Adipocyte (in vitro differentiated cells): ENCODE results near the gene PDLIM1.
"Not testable (repeated sequence)": the region's sequence is repeated elsewhere in the genome, so short reads cannot be mapped to it uniquely, and the experiment has no call there.

Experiments
- DNase-seq: peaks from one replicate; pipeline ENCODE4 v3.0.0-alpha.2; 2015; ENCODE audit warnings: low read depth
- H3K27me3 ChIP-seq: replicated peaks from 2 replicates; pipeline ENCODE4 v1.7.0; 2013; ENCODE audit warnings: mild to moderate bottlenecking, low read length, moderate library complexity; ENCODE audit not compliant: control insufficient read depth, insufficient read depth
- H3K36me3 ChIP-seq: 2 replicates; pipeline ENCODE4 v1.7.0; 2013; ENCODE audit warnings: low read length, mild to moderate bottlenecking, moderate library complexity; ENCODE audit not compliant: control insufficient read depth, insufficient read depth, severe bottlenecking
- H3K4me1 ChIP-seq: 2 replicates; pipeline ENCODE4 v1.7.0; 2013; ENCODE audit warnings: mild to moderate bottlenecking, low read length, moderate library complexity; ENCODE audit not compliant: control insufficient read depth, insufficient read depth
- H3K4me3 ChIP-seq: 2 replicates; pipeline ENCODE4 v1.7.0; 2013; ENCODE audit warnings: mild to moderate bottlenecking, low read length, moderate library complexity
- H3K9ac ChIP-seq: 2 replicates; pipeline ENCODE4 v1.7.0; 2013; ENCODE audit warnings: mild to moderate bottlenecking, low read length, moderate library complexity
- H3K9me3 ChIP-seq: 2 replicates; pipeline ENCODE4 v1.7.0; 2013; ENCODE audit warnings: mild to moderate bottlenecking, low read length, moderate library complexity; ENCODE audit not compliant: control insufficient read depth

The PDLIM1 gene

DNA sequence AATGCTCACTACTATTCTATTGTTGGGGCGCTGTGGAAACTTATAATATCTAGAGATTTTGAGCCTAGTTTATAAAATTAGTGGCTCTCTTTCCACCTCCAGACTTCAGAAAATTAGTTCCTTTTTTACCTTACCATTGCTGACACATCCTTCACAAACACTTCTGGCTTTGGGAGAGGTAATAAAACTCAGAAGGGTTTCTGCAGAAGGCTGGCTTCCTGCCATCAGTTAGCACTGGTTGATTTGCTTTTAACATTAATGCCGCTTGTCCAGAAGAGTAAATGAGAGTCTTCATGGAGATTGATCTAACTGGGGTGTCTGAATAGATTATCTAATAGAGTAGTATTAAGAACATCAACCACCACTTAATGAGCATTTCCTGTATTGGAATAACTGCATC is 76.4 kb downstream of the PDLIM1 start:
- Histone ChIP-seq H3K4me1 (peaks cover 30% of the 10 kb centered on the region), H3K9ac (no peak overlapping the region), H3K36me3 (no peaks in the 10 kb centered on the region), H3K4me3 (no peak overlapping the region), H3K27me3 (no peaks in the 10 kb centered on the region), H3K9me3 (no peaks in the 10 kb centered on the region)
- no peak for DNase-seq

DNA sequence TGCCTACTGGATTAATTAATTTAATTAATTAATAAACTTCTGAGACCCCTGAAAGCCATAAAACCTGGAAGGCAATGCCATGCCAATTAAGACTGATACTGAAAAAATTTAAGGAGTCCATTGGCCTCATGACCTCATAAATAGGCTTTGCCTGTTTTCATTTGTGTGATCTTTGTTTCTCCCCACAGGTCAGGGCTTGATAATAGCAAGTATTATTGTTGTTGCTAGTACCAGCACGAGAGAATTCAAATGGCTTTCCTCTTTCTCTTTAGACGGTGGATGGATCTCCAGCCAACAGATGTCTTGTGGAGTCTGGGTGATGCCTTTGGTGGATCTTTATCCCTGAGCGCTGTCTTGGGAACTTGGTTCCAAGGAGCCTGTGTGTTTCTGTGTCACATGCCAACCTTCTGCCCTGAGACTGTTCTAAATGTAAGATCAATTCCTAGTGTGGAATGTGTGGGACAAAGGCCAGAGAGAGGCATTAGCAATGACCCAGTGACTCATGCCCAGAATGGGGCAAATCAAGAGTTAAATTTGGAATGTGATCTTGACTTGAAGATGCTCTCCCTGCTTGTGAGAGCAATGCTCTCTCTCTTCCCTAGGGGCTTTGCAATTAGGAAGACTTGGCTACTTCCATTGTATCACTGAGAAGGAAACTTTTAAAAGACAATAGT is 79.1 kb downstream of the PDLIM1 start:
- H3K4me1 ChIP-seq, result peaks cover 21% of the 10 kb centered on the region
- H3K9ac ChIP-seq, result peak overlapping the region; percentile 10
- H3K4me3 ChIP-seq, result no peak overlapping the region
- no peaks in the 10 kb centered on the region for H3K9me3 ChIP-seq
- H3K36me3 ChIP-seq, result no peaks in the 10 kb centered on the region
- H3K27me3 ChIP-seq, result no peaks in the 10 kb centered on the region
- DNase-seq, result no peak

- Histone ChIP-seq H3K4me3 (no peak overlapping the region), H3K4me1 (peaks cover 21% of the 10 kb centered on the region), H3K9me3 (no peaks in the 10 kb centered on the region), H3K36me3 (no peaks in the 10 kb centered on the region), H3K27me3 (no peaks in the 10 kb centered on the region), H3K9ac (no peak overlapping the region)
- DNase-seq, result no peak
Measured at GRCh38 chr10:95209509-95210127, 81.2 kb downstream of the PDLIM1 start.

DNA sequence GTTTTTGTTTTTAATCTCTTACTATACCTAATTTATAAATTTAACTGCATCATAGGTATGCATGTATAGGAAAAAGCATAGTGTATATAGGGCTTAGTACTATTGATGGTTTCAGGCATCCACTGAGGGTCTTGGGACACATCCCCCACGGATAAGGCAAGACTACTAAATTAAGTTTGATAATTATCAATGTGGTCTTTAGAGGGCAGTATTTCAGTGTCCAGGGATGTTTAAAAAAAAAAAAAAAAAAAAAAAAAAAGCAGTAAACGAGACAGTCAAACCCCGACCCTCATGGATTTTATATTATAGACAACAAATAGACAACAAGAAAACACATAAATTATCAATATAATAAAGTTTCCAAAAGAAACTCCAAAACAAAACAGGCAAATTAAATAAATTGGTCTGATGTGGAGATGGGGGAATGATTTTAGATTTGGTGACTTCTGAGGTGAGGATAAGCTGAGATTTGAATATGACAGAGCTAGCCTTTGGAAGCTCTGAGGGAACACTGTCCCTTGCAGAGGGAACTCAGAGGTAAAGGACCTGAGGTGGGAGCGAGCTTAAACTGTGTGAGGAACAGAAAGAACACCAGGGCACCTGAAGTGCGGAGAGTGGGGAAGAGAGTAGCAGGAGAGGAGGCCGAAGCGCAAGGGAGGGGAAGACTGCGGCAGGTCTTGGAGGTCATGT is 82.0 kb downstream of the PDLIM1 start:
- Histone ChIP-seq H3K9ac (no peak overlapping the region), H3K4me1 (peaks cover 21% of the 10 kb centered on the region), H3K27me3 (no peaks in the 10 kb centered on the region), H3K4me3 (no peak overlapping the region), H3K36me3 (no peaks in the 10 kb centered on the region), H3K9me3 (no peaks in the 10 kb centered on the region)
- peak; percentile 69 for DNase-seq

DNA sequence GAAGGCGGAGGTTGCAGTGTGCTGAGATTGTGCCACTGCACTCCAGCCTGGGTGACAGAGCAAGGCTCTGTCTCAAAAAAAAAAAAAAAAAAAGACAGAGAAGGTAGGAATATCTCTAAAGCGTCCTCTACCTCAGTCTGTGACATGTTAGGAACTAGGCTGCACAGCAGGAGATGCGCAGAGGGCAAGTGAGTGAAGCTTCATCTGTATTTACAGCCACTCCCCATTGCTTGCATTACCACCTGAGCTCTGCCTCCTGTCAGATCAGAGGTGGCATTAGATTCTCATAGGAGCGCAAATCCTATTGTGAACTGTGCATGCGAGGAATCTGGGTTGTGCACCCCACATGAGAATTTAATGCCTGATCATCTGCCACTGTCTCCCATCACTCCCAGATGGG is 87.9 kb downstream of the PDLIM1 start:
- not testable (repeated sequence) for H3K4me3 ChIP-seq, H3K9ac ChIP-seq, DNase-seq, H3K36me3 ChIP-seq, H3K9me3 ChIP-seq, H3K4me1 ChIP-seq, H3K27me3 ChIP-seq

DNA sequence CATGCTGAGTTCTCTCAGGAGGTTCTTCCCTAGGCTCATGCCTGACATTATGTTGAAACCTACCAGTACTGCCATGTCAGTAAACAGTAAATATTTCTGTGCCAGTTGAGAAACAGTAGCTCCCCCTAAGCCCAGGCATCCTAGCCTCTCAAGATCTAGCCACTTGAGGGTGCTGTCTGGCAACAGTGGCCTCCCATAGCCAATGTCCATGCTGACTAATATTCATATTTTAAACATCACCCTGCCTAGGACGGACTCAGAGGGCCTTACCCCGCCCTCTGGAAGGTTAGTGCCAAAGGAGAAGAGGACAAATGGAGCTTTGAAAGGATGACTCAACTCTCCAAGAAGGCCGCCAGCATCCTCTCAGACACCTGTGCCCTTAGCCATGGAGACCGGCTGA is 89.1 kb downstream of the PDLIM1 start:
- peak; percentile 25 for DNase-seq
- Histone ChIP-seq H3K36me3 (no peaks in the 10 kb centered on the region), H3K4me3 (no peak overlapping the region), H3K9me3 (no peaks in the 10 kb centered on the region), H3K9ac (no peak overlapping the region), H3K4me1 (no peaks in the 10 kb centered on the region), H3K27me3 (no peaks in the 10 kb centered on the region)

DNA sequence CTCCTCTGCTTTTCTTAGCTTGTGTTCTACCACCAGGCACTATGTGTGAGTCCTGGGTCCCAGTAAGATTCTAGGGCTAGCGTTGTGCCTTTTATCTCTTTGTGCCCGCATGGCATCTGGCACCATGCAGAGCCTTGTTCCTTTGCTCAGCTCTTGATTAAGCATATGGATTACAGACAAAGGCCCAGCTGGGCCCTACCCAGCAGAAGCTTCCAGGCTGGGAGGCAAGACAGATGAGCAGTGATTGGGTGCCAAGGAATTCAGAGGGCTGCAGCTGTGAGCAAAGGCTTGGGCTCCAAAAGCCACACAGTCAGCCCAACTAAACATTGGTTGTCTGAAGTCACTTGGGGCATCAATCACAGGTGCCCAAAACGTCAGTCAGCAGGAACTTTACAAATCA is 94.8 kb downstream of the PDLIM1 start:
- H3K36me3 ChIP-seq, result no peaks in the 10 kb centered on the region
- H3K9me3 ChIP-seq, result no peaks in the 10 kb centered on the region
- peaks cover 5% of the 10 kb centered on the region for H3K4me1 ChIP-seq
- no peaks in the 10 kb centered on the region for H3K27me3 ChIP-seq
- H3K9ac ChIP-seq, result no peak overlapping the region
- DNase-seq, result no peak
- H3K4me3 ChIP-seq, result no peak overlapping the region

DNA sequence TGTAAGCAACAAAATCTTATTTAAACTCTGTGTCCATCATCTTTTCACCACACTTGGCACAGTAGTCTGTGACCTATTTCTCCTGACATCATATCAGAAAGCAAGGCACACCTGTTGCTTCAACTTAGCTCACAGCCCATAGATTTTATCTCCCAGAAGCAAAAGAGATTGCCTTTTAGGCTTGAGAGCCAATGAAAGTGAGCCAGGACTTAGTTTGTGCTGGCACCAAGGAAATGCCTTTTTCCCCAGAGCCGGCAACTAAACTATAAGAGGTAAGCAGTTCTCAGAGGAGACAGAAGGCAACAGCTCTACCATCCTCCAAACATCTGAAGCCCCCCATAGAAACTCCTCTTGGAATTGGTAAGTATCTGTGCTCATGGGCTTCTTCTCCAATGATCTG is 96.9 kb downstream of the PDLIM1 start, which contains the start of gene ACSM6:
TSS of gene ACSM6 (plus strand) at position 295 of the 400 bp plus-strand sequence. CDS start 248 bp downstream, outside the sequence.
- Histone ChIP-seq H3K4me3 (no peak within 1 kb of the TSS), H3K4me1 (peaks cover 5% of the 10 kb centered on the region), H3K36me3 (no peaks in the 10 kb centered on the region), H3K9me3 (no peaks in the 10 kb centered on the region), H3K27me3 (no peaks in the 10 kb centered on the region), H3K9ac (no peak within 1 kb of the TSS)
- no peak for DNase-seq

DNA sequence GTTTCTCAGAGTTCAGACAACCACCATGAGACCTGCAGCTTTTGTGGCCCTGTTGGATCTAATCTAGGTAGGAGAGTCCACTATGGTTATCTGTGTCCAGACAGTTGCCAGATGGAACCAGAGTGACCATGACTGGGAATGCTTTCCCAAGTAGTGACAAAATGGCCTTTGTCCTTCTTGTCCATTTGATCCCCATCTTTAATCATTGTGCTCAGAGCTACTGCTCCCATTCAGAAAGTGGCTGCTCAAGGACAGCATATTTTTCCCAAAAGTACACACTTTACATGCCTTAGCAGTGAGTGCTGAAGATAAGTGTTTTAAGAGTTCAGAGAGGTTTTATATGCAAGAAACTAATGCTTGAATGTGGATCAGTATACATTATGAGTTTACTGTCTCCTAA is 102.2 kb downstream of the PDLIM1 start:
- no peak for DNase-seq
- Histone ChIP-seq H3K9ac (no peak overlapping the region), H3K36me3 (no peaks in the 10 kb centered on the region), H3K4me3 (no peak overlapping the region), H3K4me1 (no peaks in the 10 kb centered on the region), H3K9me3 (no peaks in the 10 kb centered on the region), H3K27me3 (no peaks in the 10 kb centered on the region)

GRCh38 chr10:95187617-95188016 is 103.2 kb downstream of the PDLIM1 start:
- no peaks in the 10 kb centered on the region for H3K36me3 ChIP-seq
- no peaks in the 10 kb centered on the region for H3K27me3 ChIP-seq
- H3K4me1 ChIP-seq, result peaks cover 5% of the 10 kb centered on the region
- no peak for DNase-seq
- H3K9ac ChIP-seq, result no peak overlapping the region
- H3K9me3 ChIP-seq, result no peaks in the 10 kb centered on the region
- no peak overlapping the region for H3K4me3 ChIP-seq
